Measurements from ENCODE around the gene STARD9.

Gene STARD9

GRCh38 chr15:42692536-42692935 is 117.1 kb downstream of the STARD9 start:
- DNase-seq: no peak

DNA sequence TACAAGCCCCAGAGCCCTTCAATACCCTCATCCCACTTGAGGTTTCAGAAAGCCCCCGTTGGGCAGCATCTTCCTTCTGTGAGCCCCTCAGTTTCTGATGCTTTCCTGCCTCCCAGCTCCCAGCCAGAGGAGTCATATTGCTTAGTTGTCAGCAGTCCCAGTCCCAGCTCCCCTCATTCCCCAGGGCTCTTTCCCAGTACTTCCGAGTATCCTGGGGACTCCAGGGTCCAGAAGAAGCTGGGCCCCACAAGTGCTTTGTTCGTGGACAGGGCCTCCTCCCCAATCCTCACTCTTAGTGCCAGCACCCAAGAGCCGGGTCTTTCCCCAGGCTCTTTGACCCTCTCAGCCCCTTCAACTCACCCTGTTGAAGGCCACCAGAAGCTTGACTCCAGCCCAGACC is 117.6 kb downstream of the STARD9 start:
- no peak for DNase-seq

DNA sequence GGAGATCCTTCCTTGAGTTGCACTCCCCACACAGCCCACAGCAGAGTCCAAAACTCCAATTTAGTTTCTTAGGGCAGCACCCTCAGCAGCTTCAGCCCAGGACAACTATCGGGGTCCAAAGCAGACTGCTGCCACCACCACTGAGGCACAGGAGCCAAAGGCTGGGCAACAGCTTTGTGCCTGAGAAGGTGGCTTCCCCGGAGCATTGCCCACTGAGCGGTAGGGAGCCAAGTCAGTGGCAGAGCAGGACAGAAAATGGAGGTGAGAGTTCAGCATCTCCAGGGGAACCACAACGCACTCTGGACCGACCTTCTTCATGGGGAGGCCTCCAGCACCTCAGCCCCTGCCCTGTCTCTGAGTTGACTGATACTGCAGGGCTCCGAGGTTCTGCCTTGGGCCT is 118.1 kb downstream of the STARD9 start:
- DNase-seq: no peak

DNA sequence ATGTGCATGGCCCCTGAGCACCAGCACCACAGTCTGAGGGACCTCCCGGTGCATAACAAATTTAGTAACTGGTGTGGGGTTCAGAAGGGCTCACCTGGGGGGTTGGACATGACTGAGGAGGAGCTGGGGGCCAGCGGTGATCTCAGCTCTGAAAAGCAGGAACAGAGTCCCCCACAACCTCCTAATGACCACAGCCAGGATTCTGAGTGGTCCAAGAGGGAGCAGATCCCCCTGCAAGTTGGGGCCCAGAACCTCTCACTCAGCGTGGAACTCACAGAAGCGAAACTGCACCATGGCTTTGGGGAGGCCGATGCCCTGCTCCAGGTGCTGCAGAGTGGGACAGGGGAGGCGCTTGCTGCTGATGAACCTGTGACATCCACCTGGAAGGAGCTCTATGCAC is 118.5 kb downstream of the STARD9 start:
- DNase-seq: no peak

DNA sequence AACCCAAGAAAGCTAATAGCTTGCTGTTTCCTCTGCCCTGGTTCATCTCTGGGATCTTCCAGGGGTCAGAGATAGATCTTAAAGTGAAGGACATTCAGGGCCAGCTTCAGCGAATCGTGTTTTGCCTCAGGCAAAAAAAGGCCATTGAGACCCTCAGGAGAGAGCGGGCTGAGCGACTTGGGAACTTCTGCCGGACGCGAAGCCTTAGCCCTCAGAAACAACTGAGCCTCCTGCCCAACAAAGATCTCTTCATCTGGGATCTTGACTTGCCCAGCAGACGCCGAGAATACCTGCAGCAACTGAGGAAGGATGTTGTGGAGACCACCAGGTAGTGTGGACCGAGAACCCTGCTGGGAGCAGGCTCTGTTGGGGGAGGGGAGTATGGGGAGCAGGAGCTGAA is 119.0 kb downstream of the STARD9 start:
- DNase-seq: no peak

GRCh38 chr15:42695527-42696071 is 120.2 kb downstream of the STARD9 start:
- DNase-seq: no peak

- DNase-seq: no peak
Observed at GRCh38 chr15:42696626-42697025, 121.2 kb downstream of the STARD9 start.

GRCh38 chr15:42704492-42704926 is 129.1 kb downstream of the STARD9 start:
- DNase-seq: peak in 29 of 51 donors; percentile 3 to 65 (median 32)

GRCh38 chr15:42705336-42705735 is 129.9 kb downstream of the STARD9 start:
- DNase-seq: no peak

DNA sequence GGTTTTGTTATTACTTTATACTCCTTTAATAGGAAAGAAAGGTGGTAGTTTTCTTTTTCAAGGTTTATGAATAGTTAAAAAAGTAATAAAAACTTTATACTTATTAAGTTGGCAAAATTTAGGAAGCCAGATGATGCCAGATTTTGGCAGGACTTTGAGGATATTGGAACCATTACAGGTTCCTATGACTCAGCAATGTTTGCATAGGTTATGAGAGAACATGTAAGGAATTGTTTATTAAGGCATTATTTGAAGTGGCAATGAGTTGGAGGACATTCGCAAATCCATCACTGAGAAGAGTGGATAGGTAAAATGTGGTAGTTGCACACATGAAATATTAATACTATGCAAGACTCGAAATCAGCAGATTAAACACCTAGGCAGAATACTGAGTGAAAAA is 131.7 kb downstream of the STARD9 start:
- no peak for DNase-seq

- DNase-seq: no peak
Observed at GRCh38 chr15:42707873-42708544, 132.6 kb downstream of the STARD9 start.

DNA sequence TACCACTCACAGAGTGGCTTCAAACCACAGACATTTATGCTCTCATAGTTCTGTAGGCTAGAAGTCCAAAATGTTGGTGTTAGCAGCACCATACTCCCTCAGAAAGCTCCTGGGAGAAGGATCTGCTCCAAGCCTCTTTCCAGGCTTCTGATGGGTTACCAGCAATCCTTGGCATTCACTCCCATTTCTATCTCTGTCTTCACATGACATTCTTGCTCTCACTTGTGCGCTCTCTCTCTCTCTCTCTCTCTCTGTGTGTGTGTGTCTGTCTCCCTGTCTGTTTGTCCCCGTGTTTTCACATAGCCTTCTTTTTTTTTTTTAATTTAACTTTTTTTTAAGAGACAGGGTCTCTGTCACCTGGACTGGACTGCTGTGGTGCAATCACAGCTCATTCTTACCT is 135.3 kb downstream of the STARD9 start:
- DNase-seq: no peak

DNA sequence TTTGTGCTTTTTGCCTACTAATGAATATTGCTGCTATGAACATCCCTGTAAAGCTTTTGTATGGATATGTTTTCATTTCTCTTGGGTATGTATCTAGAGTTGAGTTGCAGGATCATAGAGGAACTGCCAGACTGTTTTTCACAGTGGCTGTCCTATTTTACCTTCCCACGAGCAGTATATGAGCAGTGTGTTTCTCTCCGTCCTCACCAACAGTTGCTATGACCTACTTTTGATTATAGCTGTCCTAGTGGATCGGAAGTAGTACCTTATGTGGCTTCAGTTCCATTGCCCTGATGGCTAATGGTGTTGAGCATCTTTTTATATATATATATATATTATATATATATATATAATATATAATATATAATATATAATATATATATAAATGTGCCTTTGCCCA is 136.3 kb downstream of the STARD9 start:
- no peak for DNase-seq

DNA sequence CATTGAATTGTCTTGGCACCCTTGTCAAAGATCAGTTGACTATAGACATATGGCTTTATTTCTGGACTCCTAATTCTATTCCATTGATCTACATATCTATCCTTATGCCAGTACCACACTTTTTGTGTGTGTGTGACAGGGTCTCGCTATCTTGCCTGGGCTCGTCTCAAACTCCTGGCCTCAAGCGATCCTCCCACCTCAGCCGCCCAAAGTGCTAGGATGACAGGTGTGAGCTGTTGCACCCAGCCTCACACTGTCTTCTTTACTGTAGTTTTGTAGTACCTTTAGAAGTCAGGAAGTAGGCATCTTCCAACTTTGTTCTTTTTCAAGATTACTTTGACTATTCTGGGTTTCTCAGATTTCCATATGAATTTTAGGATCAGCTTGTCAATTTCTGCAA is 137.2 kb downstream of the STARD9 start:
- DNase-seq: no peak

DNA sequence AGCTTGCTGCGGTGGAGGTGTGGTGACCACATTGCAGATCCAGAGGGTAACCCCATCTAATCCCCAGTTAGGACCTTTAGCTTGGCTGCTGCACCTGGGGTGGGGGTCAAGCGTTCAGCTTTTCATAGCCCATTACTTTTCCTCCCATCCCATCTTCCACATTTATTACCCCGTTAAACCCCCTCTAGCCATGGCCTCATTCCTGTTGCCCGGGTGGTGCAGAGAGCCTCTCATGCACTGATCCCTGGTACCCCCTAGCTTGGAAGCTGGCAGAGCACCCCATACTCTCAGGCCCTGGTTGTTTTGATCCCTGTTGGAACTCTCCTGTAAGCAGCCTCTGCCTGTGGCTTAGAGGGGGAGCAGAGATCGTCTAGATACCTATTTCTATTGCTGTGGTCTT is 140.7 kb downstream of the STARD9 start:
- DNase-seq: no peak

GRCh38 chr15:42716626-42717025 is 141.2 kb downstream of the STARD9 start:
- DNase-seq: no peak

DNA sequence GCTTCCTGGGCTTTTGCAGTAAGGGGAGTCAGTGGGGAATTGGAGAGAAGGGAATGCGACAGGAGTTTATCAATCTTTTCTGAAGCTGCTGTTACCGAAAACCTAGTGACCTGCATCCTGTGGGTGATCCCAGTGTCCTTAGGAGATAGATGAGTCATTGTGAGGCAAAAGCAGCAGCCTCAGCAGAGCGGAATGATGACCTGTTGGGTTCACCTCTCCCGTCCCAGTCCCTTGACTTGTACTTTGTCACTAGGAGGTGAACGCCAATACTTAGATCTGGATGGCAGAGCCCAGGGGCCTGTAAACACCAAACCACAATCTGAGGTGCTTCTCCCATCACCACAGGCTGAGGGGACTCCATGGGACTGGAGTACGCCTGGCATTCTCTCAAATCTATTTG is 143.6 kb downstream of the STARD9 start:
- DNase-seq: no peak

DNA sequence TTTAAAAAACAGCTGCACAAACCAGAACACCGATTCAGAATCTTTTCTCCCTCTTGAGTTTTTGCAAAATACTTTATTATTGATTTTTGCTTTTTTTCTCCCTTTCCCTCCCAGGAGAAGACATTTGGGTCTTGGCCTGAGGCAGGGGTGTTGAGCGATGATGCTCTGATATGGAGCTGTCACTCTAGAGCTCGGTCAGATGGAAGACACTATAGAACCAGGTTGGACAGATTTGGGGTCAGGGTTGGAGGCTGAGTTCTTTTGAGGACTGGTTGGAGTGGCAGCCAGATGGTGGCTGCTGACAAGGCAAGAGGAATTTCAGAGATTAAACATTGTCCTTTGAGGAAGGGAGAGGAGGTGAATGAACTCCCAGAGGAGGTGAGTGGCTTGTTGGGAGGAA is 144.7 kb downstream of the STARD9 start:
- DNase-seq: no peak

DNA sequence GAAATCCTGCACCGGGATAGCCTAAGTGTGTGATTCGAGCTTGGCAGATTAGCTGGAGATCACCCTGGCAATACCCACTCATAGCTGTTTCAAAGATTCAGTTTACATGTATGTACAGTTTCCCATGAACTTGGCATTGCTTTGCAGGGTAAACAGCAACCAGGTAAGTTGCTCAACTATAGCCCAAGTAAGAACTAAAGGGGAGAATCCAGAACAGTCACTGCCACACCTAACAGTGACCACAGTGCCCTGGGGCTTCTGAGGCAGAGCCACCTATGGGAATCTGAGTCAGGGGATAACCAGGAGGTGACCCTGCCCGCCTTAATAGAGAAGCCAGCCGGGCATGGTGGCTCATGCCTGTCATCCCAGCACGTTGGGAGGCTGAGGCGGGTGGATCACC is 145.6 kb downstream of the STARD9 start:
- DNase-seq: no peak

GRCh38 chr15:42721916-42722315 is 146.5 kb downstream of the STARD9 start:
- no peak for DNase-seq

DNA sequence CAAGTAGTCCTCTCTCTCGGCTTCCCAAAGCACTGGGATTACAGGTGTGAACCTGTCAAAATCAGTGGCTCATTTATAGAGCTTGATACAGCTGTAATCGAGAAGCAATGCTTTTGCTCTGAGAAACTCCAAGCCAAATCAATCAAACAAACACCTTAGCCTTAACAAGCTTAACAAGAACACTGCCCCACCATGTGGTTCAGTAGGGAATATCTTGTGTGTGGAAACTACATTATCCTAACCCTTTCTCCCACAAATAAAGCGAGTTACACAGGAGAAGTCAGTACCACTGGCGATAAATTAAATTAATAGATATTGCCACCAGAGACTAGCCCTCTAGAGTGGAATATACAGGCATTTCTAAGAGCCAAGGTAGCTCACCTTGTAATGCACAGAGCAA is 147.7 kb downstream of the STARD9 start:
- no peak for DNase-seq

GRCh38 chr15:42724276-42724675 is 148.9 kb downstream of the STARD9 start:
- no peak for DNase-seq

DNA sequence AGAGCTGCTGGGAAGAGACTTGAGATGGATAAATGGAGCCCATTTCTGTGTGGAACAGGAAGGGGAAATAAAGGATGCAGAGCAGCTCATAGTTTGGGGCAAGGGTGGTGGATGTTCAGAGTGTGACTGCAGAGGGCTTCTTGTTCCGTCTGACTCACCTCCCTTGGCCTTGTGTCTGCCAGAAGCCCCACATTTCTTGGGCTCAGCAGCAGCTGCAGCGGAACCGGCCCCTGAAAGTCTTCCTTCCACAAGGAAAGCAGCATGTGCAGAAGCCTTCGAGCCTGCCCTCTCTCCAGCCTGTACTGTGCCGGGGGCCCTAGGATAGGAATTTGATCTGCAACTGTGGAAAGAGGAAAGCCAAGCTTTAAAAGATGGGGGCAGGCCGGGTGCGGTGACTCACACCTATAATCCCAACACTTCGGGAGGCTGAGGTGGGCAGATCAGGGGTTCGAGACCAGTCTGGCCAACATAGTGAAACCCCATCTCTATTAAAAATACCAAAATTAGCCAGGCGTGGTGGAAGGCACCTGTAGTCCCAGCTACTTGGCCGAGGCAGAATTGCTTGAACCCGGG is 150.0 kb downstream of the STARD9 start:
- DNase-seq: no peak

DNA sequence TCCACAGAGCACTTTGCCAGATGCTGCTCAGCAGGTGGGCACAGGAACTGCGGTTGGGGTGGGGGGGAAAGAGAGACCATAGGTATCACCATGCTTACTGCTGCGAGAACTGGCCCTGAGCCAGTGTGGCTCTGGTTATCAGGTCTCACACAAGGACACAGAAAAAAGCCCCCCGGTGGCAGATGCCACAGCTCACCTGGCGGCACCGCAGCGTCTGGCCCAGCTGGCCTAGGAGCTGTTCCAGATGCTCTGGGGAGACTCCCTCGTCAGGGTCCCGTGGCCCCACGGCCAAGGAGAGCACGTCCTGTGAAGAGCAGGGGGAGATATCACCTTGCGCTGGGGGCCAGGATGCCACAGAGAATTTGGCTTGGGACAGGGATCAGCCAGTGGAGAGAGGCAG is 150.7 kb downstream of the STARD9 start:
- DNase-seq: no peak
